ENCODE measurements around the gene ALDH1L1.

GRCh38 chr3:126130081-126130855 lies 50.1 kb downstream of the ALDH1L1 start:
- TF ChIP-seq POLR2A (IDR thresholded peaks at IDR 0.05) (no peak), CTCF (IDR thresholded peaks at IDR 0.05) (no peak)

All from transverse colon (tissue), 3 donors.